ENCODE results near the gene HEATR5A. TPM values are rescaled to one million over a fixed set of nuclear protein-coding genes. Genes with fewer than 3 reads are reported as not detected.

The HEATR5A gene
- total and polyA plus RNA-seq, 2 of the 13 experiments (the other 11 are each of a cell fraction or from before 2014, with no cell fraction given) = 36.4 to 105 TPM

DNA sequence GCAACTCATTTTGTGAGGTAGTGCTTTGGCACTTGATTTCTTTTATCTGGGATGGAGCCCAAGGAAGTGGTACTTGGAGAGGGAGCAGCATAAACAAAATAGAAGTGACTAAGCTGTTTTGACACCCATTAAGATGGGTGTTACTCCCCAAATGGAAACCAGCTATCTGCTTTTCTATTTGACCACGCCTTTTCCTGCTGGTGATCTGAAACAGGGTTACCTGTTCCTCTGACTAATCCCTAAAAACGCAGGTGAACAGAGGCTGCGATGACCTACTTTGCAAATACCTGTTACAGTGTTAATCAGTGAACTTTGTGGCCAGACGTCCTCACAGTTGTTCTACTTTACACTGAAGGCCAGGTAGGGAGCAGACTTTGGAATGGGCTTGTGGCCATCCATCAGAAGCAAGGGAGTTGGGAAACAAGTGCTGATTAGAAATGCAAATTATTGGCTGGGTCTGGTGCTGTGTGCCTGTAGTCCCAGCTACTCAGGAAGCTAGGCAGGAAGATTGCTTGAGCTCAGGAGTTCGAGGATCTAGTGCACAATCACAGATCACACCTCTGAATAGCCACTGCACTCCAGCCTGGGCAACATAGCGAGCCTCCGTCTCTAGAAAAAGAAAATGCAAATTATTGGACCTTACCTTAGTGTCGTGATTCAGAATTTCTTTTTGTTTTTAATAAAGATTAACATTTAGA is 154.5 kb downstream of the HEATR5A start (continued):
- TF ChIP-seq, protein P1, sequence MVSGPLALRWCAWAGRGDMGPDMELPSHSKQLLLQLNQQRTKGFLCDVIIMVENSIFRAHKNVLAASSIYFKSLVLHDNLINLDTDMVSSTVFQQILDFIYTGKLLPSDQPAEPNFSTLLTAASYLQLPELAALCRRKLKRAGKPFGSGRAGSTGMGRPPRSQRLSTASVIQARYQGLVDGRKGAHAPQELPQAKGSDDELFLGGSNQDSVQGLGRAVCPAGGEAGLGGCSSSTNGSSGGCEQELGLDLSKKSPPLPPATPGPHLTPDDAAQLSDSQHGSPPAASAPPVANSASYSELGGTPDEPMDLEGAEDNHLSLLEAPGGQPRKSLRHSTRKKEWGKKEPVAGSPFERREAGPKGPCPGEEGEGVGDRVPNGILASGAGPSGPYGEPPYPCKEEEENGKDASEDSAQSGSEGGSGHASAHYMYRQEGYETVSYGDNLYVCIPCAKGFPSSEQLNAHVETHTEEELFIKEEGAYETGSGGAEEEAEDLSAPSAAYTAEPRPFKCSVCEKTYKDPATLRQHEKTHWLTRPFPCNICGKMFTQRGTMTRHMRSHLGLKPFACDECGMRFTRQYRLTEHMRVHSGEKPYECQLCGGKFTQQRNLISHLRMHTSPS (CRISPR knock-in tag; IDR thresholded peaks at IDR 0.05; ENCODE audit: low read depth) = peak; percentile 68; the same call in 1 of the 2 replicates
- TF ChIP-seq HMG20B (CRISPR knock-in tag; conservative IDR thresholded peaks at IDR 0.05) (0 out of 2 replicates have a peak, but pooled peaks have one; percentile 8), ATF7 (IDR thresholded peaks at IDR 0.05) (no peak), ATF7 (CRISPR knock-in tag; IDR thresholded peaks at IDR 0.05) (peak; percentile 78), CCDC6 (CRISPR knock-in tag; IDR thresholded peaks at IDR 0.05) (no peak), ZNF296 (CRISPR knock-in tag; conservative IDR thresholded peaks at IDR 0.05) (no peak), PITX1 (CRISPR knock-in tag; IDR thresholded peaks at IDR 0.05) (peak; percentile 96), PRMT3 (CRISPR knock-in tag; IDR thresholded peaks at IDR 0.05; ENCODE audit: borderline replicate concordance, low read depth) (no peak), IKZF1 (IDR thresholded peaks at IDR 0.05) (no peak), SMC3 (IDR thresholded peaks at IDR 0.05; ENCODE audit: low read length) (no peak; the same call in 1 of the 2 replicates), ZSCAN30 (CRISPR knock-in tag; IDR thresholded peaks at IDR 0.05) (no peak), SP5 (CRISPR knock-in tag; IDR thresholded peaks at IDR 0.05; ENCODE audit: borderline replicate concordance, low read depth) (peak; percentile 63), ZNF543 (CRISPR knock-in tag; IDR thresholded peaks at IDR 0.05) (peak; percentile 91; the same call in 1 of the 2 replicates), FOXM1 (CRISPR knock-in tag; IDR thresholded peaks at IDR 0.05) (no peak), KMT2B (CRISPR knock-in tag; IDR thresholded peaks at IDR 0.05) (peak; percentile 23; the same call in 1 of the 2 replicates), RAD51 (IDR thresholded peaks at IDR 0.05; ENCODE audit: borderline replicate concordance) (no peak), ZNF44 (CRISPR knock-in tag; IDR thresholded peaks at IDR 0.05) (peak; percentile 87; the same call in 1 of the 2 replicates), ZSCAN29 (CRISPR knock-in tag; conservative IDR thresholded peaks at IDR 0.05) (no peak), TAF1 (CRISPR knock-in tag; IDR thresholded peaks at IDR 0.05) (peak; percentile 23; the same call in 1 of the 2 replicates), FOXP1 (IDR thresholded peaks at IDR 0.05) (no peak), FOXP1 (CRISPR knock-in tag; IDR thresholded peaks at IDR 0.05) (peak; percentile 89), SATB2 (CRISPR knock-in tag; IDR thresholded peaks at IDR 0.05) (no peak), ZNF251 (CRISPR knock-in tag; IDR thresholded peaks at IDR 0.05) (0 out of 2 replicates have a peak, but pooled peaks have one; percentile 74)
- TF ChIP-seq, protein P2, sequence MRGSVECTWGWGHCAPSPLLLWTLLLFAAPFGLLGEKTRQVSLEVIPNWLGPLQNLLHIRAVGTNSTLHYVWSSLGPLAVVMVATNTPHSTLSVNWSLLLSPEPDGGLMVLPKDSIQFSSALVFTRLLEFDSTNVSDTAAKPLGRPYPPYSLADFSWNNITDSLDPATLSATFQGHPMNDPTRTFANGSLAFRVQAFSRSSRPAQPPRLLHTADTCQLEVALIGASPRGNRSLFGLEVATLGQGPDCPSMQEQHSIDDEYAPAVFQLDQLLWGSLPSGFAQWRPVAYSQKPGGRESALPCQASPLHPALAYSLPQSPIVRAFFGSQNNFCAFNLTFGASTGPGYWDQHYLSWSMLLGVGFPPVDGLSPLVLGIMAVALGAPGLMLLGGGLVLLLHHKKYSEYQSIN (CRISPR knock-in tag; IDR thresholded peaks at IDR 0.05; ENCODE audit: borderline replicate concordance) = no peak
- TF ChIP-seq, protein P3, sequence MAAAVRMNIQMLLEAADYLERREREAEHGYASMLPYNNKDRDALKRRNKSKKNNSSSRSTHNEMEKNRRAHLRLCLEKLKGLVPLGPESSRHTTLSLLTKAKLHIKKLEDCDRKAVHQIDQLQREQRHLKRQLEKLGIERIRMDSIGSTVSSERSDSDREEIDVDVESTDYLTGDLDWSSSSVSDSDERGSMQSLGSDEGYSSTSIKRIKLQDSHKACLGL (CRISPR knock-in tag; IDR thresholded peaks at IDR 0.05) = no peak
- TF ChIP-seq, protein P4, sequence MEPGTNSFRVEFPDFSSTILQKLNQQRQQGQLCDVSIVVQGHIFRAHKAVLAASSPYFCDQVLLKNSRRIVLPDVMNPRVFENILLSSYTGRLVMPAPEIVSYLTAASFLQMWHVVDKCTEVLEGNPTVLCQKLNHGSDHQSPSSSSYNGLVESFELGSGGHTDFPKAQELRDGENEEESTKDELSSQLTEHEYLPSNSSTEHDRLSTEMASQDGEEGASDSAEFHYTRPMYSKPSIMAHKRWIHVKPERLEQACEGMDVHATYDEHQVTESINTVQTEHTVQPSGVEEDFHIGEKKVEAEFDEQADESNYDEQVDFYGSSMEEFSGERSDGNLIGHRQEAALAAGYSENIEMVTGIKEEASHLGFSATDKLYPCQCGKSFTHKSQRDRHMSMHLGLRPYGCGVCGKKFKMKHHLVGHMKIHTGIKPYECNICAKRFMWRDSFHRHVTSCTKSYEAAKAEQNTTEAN (CRISPR knock-in tag; conservative IDR thresholded peaks at IDR 0.05) = peak; percentile 86
- TF ChIP-seq, protein P5, sequence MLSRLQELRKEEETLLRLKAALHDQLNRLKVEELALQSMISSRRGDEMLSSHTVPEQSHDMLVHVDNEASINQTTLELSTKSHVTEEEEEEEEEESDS (CRISPR knock-in tag; IDR thresholded peaks at IDR 0.05; ENCODE audit: borderline replicate concordance) = peak; percentile 28; the same call in 1 of the 2 replicates
